ENCODE data around the gene SPAM1.

SPAM1 gene

GRCh38 chr7:123944395-123944794 is 19.4 kb downstream of the SPAM1 start:
- H3K36me3 ChIP-seq (ENCODE audit: low read depth): no peaks in the 10 kb centered on the region
- peaks cover 3% of the 10 kb centered on the region for H3K27me3 ChIP-seq (ENCODE audit: insufficient read depth, poor library complexity, severe bottlenecking)
- no peak for DNase-seq (ENCODE audit: low spot score)
- TF ChIP-seq CTCF (IDR thresholded peaks at IDR 0.05; ENCODE audit: poor library complexity, severe bottlenecking): no peak
- no peaks in the 10 kb centered on the region for H3K4me1 ChIP-seq (ENCODE audit: insufficient read depth, poor library complexity, severe bottlenecking)
- H3K4me3 ChIP-seq (ENCODE audit: severe bottlenecking): no peak overlapping the region
- no peak overlapping the region for H3K27ac ChIP-seq (ENCODE audit: poor library complexity, severe bottlenecking)
- ATAC-seq (ENCODE audit: low read depth): no peak
- H3K9me3 ChIP-seq (ENCODE audit: severe bottlenecking): no peaks in the 10 kb centered on the region

- H3K4me3 ChIP-seq (ENCODE audit: severe bottlenecking): no peak overlapping the region
- no peaks in the 10 kb centered on the region for H3K9me3 ChIP-seq (ENCODE audit: severe bottlenecking)
- TF ChIP-seq CTCF (IDR thresholded peaks at IDR 0.05; ENCODE audit: poor library complexity, severe bottlenecking): no peak
- H3K36me3 ChIP-seq (ENCODE audit: low read depth): no peaks in the 10 kb centered on the region
- ATAC-seq (ENCODE audit: low read depth) (no peak), DNase-seq (ENCODE audit: low spot score) (no peak)
- H3K27ac ChIP-seq (ENCODE audit: poor library complexity, severe bottlenecking): no peak overlapping the region
- no peaks in the 10 kb centered on the region for H3K4me1 ChIP-seq (ENCODE audit: insufficient read depth, poor library complexity, severe bottlenecking)
- peaks cover 3% of the 10 kb centered on the region for H3K27me3 ChIP-seq (ENCODE audit: insufficient read depth, poor library complexity, severe bottlenecking)
These were observed 20.9 kb downstream of the SPAM1 start for GRCh38 chr7:123945938-123946337.

- H3K36me3 ChIP-seq (ENCODE audit: low read depth): no peaks in the 10 kb centered on the region
- H3K27ac ChIP-seq (ENCODE audit: poor library complexity, severe bottlenecking): no peak overlapping the region
- DNase-seq (ENCODE audit: low spot score) (no peak), ATAC-seq (ENCODE audit: low read depth) (no peak)
- no peaks in the 10 kb centered on the region for H3K9me3 ChIP-seq (ENCODE audit: severe bottlenecking)
- no peak for TF ChIP-seq CTCF (IDR thresholded peaks at IDR 0.05; ENCODE audit: poor library complexity, severe bottlenecking)
- H3K4me1 ChIP-seq (ENCODE audit: insufficient read depth, poor library complexity, severe bottlenecking): no peaks in the 10 kb centered on the region
- H3K27me3 ChIP-seq (ENCODE audit: insufficient read depth, poor library complexity, severe bottlenecking): peaks cover 3% of the 10 kb centered on the region
- H3K4me3 ChIP-seq (ENCODE audit: severe bottlenecking): no peak overlapping the region
These were observed 23.1 kb downstream of the SPAM1 start for GRCh38 chr7:123948136-123948535.

- H3K27me3 ChIP-seq (ENCODE audit: insufficient read depth, poor library complexity, severe bottlenecking): no peaks in the 10 kb centered on the region
- no peak overlapping the region for H3K4me3 ChIP-seq (ENCODE audit: severe bottlenecking)
- H3K9me3 ChIP-seq (ENCODE audit: severe bottlenecking): no peaks in the 10 kb centered on the region
- no peaks in the 10 kb centered on the region for H3K4me1 ChIP-seq (ENCODE audit: insufficient read depth, poor library complexity, severe bottlenecking)
- TF ChIP-seq CTCF (IDR thresholded peaks at IDR 0.05; ENCODE audit: poor library complexity, severe bottlenecking): no peak
- no peak overlapping the region for H3K27ac ChIP-seq (ENCODE audit: poor library complexity, severe bottlenecking)
- no peak for DNase-seq (ENCODE audit: low spot score)
- peak; percentile 93 for ATAC-seq (ENCODE audit: low read depth)
- no peaks in the 10 kb centered on the region for H3K36me3 ChIP-seq (ENCODE audit: low read depth)
These were observed 33.2 kb downstream of the SPAM1 start for GRCh38 chr7:123958186-123958703.

- ATAC-seq (ENCODE audit: low read depth): no peak
- no peak for DNase-seq (ENCODE audit: low spot score)
- no peak for TF ChIP-seq CTCF (IDR thresholded peaks at IDR 0.05; ENCODE audit: poor library complexity, severe bottlenecking)
These were observed 36.7 kb downstream of the SPAM1 start for GRCh38 chr7:123961771-123962170.

More at GRCh38 chr7:123961771-123962170, 36.7 kb downstream of the SPAM1 start:
- Histone ChIP-seq H3K27me3 (ENCODE audit: insufficient read depth, poor library complexity, severe bottlenecking) (no peaks in the 10 kb centered on the region), H3K4me3 (ENCODE audit: severe bottlenecking) (no peak overlapping the region), H3K4me1 (ENCODE audit: insufficient read depth, poor library complexity, severe bottlenecking) (no peaks in the 10 kb centered on the region), H3K27ac (ENCODE audit: poor library complexity, severe bottlenecking) (no peak overlapping the region), H3K36me3 (ENCODE audit: low read depth) (no peaks in the 10 kb centered on the region), H3K9me3 (ENCODE audit: severe bottlenecking) (no peaks in the 10 kb centered on the region)

All from RWPE2 (cell line).